Measurements from ENCODE around the gene AGBL5. TPM values are rescaled to one million over a fixed set of nuclear protein-coding genes. Genes with fewer than 3 reads are reported as not detected.
A peak's percentile ranks its signal among the peaks of the same experiment; 100 is the strongest.

The AGBL5 gene
- total RNA-seq, 1 donor from 2014 or later: 23.4 TPM

DNA sequence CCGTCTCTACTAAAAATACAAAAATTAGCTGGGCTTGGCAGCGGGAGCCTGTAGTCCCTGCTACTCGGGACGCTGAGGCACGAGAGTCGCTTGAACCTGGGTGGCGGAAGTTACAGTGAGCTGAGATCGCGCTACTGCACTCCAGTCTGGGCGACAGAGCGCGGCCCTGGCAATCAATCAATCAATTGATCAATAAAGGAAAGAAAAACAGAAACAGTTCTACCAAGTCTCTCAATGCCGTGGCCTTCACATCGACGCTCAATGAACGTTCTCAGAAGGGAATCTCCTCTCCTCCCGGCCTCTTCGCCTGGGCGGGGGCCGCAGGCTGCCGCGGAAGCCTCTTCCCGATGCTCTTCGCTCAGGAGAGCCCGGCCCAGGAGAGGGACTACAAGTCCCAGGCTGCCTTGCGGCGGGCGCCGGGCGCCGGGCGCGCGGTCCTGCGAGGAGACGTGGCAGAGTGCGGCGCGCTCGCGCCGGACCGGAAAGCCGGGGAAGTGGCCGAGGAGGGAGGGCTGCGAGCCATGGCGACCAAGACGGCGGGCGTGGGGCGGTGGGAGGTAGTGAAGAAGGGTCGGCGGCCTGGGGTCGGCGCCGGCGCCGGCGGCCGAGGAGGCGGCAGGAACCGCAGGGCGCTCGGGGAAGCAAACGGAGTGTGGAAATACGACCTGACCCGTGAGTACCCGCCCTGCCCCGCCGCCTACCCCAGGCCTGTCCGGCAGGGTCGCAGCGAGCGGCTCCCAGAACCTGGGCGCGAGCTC lies 18.8 kb upstream of the AGBL5 start, which contains the start of gene TMEM214:
TSS of gene TMEM214 (plus strand) at position 471 of the 758 bp plus-strand sequence. CDS start at position 522, 51 bp downstream.
- no peaks in the 10 kb centered on the region for H3K27me3 Mint-ChIP-seq (ENCODE audit: unreplicated experiment)
- peaks cover 35% of the 10 kb centered on the region for H3K4me1 Mint-ChIP-seq (ENCODE audit: unreplicated experiment)
- no peaks in the 10 kb centered on the region for H3K9me3 Mint-ChIP-seq (ENCODE audit: unreplicated experiment)
- peaks cover 18% of the 10 kb centered on the region for H3K36me3 Mint-ChIP-seq (ENCODE audit: unreplicated experiment)
- peak within 1 kb of the TSS; percentile 94 for H3K27ac Mint-ChIP-seq (ENCODE audit: unreplicated experiment)
- peak within 1 kb of the TSS; percentile 97 for H3K4me3 Mint-ChIP-seq (ENCODE audit: unreplicated experiment)
- DNase-seq (ENCODE audit: extremely low spot score, unreplicated experiment): peak; percentile 96
- TF ChIP-seq, protein P1, sequence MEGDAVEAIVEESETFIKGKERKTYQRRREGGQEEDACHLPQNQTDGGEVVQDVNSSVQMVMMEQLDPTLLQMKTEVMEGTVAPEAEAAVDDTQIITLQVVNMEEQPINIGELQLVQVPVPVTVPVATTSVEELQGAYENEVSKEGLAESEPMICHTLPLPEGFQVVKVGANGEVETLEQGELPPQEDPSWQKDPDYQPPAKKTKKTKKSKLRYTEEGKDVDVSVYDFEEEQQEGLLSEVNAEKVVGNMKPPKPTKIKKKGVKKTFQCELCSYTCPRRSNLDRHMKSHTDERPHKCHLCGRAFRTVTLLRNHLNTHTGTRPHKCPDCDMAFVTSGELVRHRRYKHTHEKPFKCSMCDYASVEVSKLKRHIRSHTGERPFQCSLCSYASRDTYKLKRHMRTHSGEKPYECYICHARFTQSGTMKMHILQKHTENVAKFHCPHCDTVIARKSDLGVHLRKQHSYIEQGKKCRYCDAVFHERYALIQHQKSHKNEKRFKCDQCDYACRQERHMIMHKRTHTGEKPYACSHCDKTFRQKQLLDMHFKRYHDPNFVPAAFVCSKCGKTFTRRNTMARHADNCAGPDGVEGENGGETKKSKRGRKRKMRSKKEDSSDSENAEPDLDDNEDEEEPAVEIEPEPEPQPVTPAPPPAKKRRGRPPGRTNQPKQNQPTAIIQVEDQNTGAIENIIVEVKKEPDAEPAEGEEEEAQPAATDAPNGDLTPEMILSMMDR (IDR thresholded peaks at IDR 0.05): peak; percentile 8

DNA sequence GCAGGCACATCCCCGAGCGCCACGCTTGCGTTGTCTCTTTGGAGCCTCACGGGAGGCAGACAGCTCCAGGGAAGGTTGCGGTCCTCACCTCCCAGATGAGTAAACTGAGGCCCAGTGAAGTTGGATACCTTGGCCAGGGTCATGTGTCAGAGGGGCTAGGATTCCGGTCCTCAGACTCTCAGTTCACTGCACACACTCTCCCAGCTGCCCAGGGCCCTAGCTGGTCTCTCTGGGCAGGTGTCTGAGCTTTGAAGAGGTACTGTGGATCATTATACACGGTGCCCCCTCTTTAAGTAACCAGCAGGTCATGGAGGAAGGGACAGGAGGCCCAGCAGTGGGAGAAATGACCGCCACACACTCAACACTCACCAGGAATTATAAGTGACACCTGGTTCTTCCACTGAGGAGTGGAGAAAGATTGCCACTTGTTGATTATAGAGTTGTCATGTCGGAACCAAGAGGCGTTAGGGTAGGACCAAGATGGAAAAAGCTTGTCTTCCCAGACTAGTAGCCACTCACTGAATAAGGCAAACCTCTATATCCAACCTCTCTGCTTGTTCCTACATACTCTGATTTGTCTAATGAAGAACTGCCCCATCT lies 18.1 kb upstream of the AGBL5 start:
- H3K27me3 Mint-ChIP-seq (ENCODE audit: unreplicated experiment): no peaks in the 10 kb centered on the region
- H3K27ac Mint-ChIP-seq (ENCODE audit: unreplicated experiment): peak overlapping the region; percentile 94
- H3K4me3 Mint-ChIP-seq (ENCODE audit: unreplicated experiment): peak overlapping the region; percentile 97
- H3K9me3 Mint-ChIP-seq (ENCODE audit: unreplicated experiment): no peaks in the 10 kb centered on the region
- TF ChIP-seq, protein P1 (IDR thresholded peaks at IDR 0.05): no peak
- DNase-seq (ENCODE audit: extremely low spot score, unreplicated experiment): no peak
- peaks cover 35% of the 10 kb centered on the region for H3K4me1 Mint-ChIP-seq (ENCODE audit: unreplicated experiment)
- H3K36me3 Mint-ChIP-seq (ENCODE audit: unreplicated experiment): peaks cover 22% of the 10 kb centered on the region

DNA sequence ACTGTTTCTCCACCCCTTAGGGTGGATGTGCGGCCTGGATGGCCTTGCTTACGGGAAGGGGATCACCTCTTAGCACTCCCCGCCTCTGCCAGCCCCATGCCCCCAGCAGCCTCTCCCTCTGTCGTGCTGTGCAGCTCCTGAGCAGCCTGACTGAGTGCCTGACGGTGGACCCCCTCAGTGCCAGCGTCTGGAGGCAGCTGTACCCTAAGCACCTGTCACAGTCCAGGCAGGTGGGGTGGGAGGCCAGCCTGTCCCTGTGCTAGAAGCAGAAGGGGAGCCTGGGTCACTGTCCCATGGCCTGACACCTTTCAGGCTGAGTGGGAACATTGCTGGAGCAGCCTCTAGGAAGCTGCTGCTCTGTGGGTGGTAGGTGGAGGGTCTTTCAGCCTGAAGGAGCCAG lies 13.5 kb upstream of the AGBL5 start:
- peaks cover 39% of the 10 kb centered on the region for H3K36me3 Mint-ChIP-seq (ENCODE audit: unreplicated experiment)
- DNase-seq (ENCODE audit: extremely low spot score, unreplicated experiment): no peak
- no peak overlapping the region for H3K4me3 Mint-ChIP-seq (ENCODE audit: unreplicated experiment)
- H3K27ac Mint-ChIP-seq (ENCODE audit: unreplicated experiment): no peak overlapping the region
- peaks cover 18% of the 10 kb centered on the region for H3K4me1 Mint-ChIP-seq (ENCODE audit: unreplicated experiment)
- H3K9me3 Mint-ChIP-seq (ENCODE audit: unreplicated experiment): no peaks in the 10 kb centered on the region
- H3K27me3 Mint-ChIP-seq (ENCODE audit: unreplicated experiment): no peaks in the 10 kb centered on the region
- TF ChIP-seq, protein P1 (IDR thresholded peaks at IDR 0.05): no peak

DNA sequence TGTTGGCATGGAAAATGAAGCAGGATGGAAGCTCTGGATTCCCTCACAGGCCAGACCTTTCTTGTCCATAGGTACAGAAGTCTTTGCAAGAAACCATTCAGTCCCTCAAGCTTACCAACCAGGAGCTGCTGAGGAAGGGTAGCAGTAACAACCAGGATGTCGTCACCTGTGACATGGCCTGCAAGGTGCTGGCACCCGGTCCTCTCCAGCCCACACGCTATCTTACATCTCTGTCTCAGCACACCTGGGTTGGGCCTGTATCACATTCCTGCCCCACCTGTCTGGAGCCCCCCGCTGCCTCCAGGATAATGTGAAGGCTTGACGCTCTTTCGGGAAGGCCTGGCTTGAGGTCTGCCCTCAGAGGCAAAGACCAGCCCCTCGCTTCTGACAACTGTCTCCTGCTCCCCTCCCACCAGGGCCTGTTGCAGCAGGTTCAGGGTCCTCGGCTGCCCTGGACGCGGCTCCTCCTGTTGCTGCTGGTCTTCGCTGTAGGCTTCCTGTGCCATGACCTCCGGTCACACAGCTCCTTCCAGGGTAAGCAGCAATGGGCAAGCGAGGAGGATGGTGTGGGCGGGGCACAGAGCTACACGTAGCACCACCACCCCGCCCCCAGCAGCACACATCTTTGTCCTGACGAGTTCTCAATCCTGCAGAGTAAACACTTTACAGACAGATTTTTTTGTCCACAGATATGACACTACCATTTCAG lies 12.7 kb upstream of the AGBL5 start:
- no peak overlapping the region for H3K27ac Mint-ChIP-seq (ENCODE audit: unreplicated experiment)
- no peaks in the 10 kb centered on the region for H3K9me3 Mint-ChIP-seq (ENCODE audit: unreplicated experiment)
- peaks cover 13% of the 10 kb centered on the region for H3K4me1 Mint-ChIP-seq (ENCODE audit: unreplicated experiment)
- DNase-seq (ENCODE audit: extremely low spot score, unreplicated experiment): no peak
- no peaks in the 10 kb centered on the region for H3K27me3 Mint-ChIP-seq (ENCODE audit: unreplicated experiment)
- TF ChIP-seq, protein P1 (IDR thresholded peaks at IDR 0.05): no peak
- H3K36me3 Mint-ChIP-seq (ENCODE audit: unreplicated experiment): peaks cover 39% of the 10 kb centered on the region
- no peak overlapping the region for H3K4me3 Mint-ChIP-seq (ENCODE audit: unreplicated experiment)

DNA sequence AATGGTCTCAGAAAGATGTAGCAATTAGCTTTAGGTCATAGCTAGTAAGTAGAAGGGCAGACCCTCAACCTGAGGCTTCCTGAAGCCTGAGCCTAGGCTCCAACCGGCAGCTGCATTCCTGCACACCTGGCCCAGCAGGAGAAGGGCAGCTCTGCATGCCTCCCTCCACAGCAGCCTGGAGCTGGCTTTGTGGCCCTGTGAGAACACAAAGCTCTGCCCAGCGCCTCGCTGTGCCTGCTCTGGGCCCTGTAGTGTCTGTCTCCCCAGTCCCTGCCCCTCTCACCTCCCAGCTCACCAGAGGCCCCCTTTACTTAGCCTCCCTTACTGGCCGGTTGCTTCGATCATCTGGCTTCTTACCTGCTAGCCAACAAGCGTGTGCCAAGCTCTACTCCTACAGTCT lies 12.0 kb upstream of the AGBL5 start:
- H3K4me1 Mint-ChIP-seq (ENCODE audit: unreplicated experiment): peaks cover 7% of the 10 kb centered on the region
- no peaks in the 10 kb centered on the region for H3K27me3 Mint-ChIP-seq (ENCODE audit: unreplicated experiment)
- peaks cover 39% of the 10 kb centered on the region for H3K36me3 Mint-ChIP-seq (ENCODE audit: unreplicated experiment)
- H3K9me3 Mint-ChIP-seq (ENCODE audit: unreplicated experiment): no peaks in the 10 kb centered on the region
- TF ChIP-seq, protein P1 (IDR thresholded peaks at IDR 0.05): no peak
- H3K27ac Mint-ChIP-seq (ENCODE audit: unreplicated experiment): no peak overlapping the region
- H3K4me3 Mint-ChIP-seq (ENCODE audit: unreplicated experiment): no peak overlapping the region
- no peak for DNase-seq (ENCODE audit: extremely low spot score, unreplicated experiment)
